ENCODE data around the gene GLUD1. TPM values are rescaled to one million over a fixed set of nuclear protein-coding genes. Genes with fewer than 3 reads are reported as not detected.
"Not testable (repeated sequence)": the region's sequence is repeated elsewhere in the genome, so short reads cannot be mapped to it uniquely, and the experiment has no call there.

The GLUD1 gene
- total RNA-seq, 2 donors from 2014 or later = 107 TPM

DNA sequence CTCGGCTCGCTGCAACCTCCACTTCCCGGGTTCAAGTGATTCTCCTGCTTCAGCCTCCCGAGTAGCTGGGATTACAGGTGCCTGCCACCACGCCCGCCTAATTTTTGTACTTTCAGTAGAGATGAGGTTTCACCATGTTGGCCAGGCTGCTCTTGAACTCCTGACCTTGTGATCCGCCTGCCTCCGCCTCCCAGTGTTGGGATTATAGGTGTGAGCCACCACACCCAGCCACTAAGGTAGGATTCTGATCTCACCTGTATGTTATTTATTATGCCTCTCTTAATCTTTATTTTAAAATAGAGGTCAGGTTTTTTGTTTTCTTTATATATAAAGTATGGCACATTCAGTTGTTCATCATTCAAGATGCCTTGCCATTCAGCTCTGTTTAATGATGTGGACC is 10.1 kb upstream of the GLUD1 start:
- H3K36me3 Mint-ChIP-seq (ENCODE audit: low read depth); H3K27me3 Mint-ChIP-seq; DNase-seq; ATAC-seq; H3K4me3 Mint-ChIP-seq; H3K9me3 ChIP-seq (ENCODE audit: control insufficient read depth, low read length, poor library complexity, severe bottlenecking): not testable (repeated sequence)
- peak overlapping the region; percentile 16 for H3K27ac Mint-ChIP-seq
- H3K4me1 Mint-ChIP-seq = peaks cover 24% of the 10 kb centered on the region

DNA sequence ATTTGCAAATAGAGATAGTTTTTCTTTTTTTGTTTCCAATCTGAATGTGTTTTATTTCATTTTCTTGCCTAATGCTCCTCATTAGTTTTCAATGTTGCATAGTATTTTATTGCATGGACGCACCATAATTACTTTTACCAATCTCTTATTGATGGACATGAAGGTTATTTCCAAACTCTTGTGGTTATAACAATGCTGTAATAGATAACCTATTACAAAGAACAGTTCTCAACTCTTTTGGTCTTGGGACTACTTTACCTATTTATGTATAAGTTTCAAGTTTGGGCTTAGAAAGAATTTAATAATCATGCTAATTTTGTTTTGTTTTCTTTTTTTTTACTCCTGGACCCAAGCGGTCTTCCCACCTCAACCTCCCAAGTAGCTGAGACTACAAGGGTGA is 7.4 kb upstream of the GLUD1 start:
- no peak for ATAC-seq

DNA sequence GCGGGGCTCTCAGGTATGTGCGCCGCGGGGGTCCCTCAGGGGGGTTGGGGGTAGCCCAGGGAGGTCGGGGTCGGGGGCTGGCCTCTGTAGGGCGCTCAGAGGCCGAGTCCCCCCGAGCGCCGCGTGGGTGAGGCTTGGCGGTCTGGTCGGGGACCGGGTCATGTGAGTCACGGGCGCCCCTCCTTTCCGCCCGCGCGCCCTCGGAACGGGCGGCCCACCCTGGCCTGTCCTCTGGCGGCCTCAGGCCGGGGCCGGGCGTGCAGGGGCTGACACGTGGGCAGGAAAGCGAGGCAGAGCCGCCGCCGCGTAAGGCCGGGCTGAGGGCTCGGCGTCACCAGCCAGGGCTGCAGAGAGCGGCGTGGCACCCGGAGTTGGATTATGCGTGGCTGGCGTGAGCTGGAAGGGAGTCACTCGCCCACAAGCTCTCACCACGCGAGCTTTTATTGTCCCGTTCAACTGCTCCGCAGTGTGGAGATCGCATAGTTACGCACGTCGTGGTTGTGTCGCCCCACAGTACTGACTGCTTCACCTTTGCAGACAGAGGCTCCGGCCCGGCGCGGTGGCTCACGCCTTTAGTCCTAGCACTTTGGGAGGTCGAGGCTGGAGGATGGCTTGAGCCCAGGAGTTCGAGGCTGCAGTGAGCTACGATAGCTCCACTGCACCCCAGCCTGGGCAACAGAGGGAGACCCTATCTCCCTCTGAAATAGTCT is 748 bp upstream of the GLUD1 start:
- DNase-seq (peak; percentile 66 to 71 (median 70)), ATAC-seq (peak; percentile 68)
- H3K9me3 ChIP-seq (ENCODE audit: control insufficient read depth, low read length, poor library complexity, severe bottlenecking) = no peaks in the 10 kb centered on the region
- H3K36me3 Mint-ChIP-seq (ENCODE audit: low read depth) = no peaks in the 10 kb centered on the region
- H3K4me1 Mint-ChIP-seq = peaks cover 29% of the 10 kb centered on the region
- no peaks in the 10 kb centered on the region for H3K27me3 Mint-ChIP-seq
- peak overlapping the region; percentile 82 for H3K4me3 Mint-ChIP-seq
- H3K27ac Mint-ChIP-seq = peak overlapping the region; percentile 59

More for the DNA sequence above, 7.4 kb upstream of the GLUD1 start:
- peaks cover 4% of the 10 kb centered on the region for H3K36me3 Mint-ChIP-seq (ENCODE audit: low read depth)
- DNase-seq = no peak
- no peaks in the 10 kb centered on the region for H3K9me3 ChIP-seq (ENCODE audit: control insufficient read depth, low read length, poor library complexity, severe bottlenecking)
- H3K27ac Mint-ChIP-seq = no peak overlapping the region
- H3K27me3 Mint-ChIP-seq = no peaks in the 10 kb centered on the region
- H3K4me1 Mint-ChIP-seq = peaks cover 14% of the 10 kb centered on the region
- H3K4me3 Mint-ChIP-seq = no peak overlapping the region

DNA sequence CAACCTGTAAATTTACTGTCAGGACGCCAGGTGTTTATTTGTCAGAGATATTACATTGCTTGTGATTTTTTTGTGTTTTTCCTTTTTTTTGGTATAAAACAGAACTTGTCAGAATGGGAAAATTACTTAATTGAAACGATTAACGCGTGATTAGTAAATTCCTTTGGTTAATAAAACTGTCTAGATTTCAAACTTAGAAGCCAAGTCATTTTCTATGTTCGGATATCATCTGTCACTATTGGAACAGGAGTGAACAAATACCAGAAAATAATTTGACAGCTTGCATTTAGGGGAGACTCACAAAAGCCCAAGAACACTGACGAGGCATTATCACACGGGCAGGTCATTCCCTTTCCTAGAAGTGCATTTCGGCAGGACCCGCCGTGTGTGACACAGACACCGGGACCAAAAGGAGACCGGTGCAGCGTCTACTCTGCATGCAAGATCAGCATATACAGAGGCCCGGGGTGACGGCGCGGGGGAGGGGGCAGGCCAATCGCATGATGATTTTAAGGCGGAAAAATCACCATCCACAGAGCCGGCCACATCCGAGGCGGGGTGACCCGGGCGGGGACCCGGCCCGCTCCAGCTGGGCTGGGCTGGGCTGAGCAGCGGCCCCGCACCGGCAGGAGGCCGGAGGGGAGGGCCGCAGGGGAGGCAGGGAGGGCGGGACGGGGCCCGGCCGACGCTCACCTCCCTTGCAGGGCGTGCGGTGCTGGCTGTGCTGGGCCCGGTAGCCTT is 841 bp downstream of the GLUD1 start:
- DNase-seq (peak; percentile 46 to 50 (median 49)), ATAC-seq (peak; percentile 10)
- H3K4me1 Mint-ChIP-seq = peaks cover 38% of the 10 kb centered on the region
- peak overlapping the region; percentile 95 for H3K4me3 Mint-ChIP-seq
- no peaks in the 10 kb centered on the region for H3K27me3 Mint-ChIP-seq
- H3K27ac Mint-ChIP-seq = peak overlapping the region; percentile 96
- H3K36me3 Mint-ChIP-seq (ENCODE audit: low read depth) = no peaks in the 10 kb centered on the region
- no peaks in the 10 kb centered on the region for H3K9me3 ChIP-seq (ENCODE audit: control insufficient read depth, low read length, poor library complexity, severe bottlenecking)

DNA sequence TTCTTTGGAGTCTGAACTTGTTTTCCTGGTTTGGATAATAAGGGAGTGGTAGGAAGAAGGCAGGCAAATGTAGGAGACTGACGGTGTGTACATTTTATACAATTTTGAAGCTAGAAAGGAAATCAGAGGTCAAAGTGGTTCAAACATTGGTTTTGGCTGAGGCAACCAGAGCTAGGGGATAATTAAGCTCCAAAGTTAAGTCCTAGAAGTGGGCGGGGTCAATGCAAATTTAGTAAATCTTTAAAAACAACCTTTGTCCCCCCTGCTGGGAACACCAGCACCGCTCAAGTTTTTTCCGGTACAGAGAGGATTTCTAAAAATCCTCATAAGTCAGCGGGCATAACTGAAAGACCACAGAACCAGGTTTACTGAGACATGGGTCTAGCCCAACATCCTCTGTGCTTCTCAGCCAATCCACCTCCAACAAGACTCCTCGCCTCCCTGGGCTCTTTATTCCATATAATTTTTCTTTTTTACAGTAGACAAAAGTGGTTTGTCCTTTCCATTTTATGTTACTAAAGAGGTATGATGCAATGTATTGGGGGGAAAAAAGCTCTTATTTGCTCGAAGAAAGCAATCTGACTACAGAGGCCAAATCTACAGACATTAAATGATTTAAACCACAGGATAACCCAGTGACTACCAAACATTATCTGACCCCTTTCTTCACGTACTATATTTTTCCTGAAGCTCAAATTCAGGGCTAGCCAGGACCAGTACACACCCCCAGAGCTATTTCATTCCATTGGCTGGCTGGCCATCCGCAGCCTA is 1.6 kb downstream of the GLUD1 start:
- Mint-ChIP-seq H3K27me3 (no peaks in the 10 kb centered on the region), H3K27ac (peak overlapping the region; percentile 96), H3K4me1 (peaks cover 41% of the 10 kb centered on the region), H3K36me3 (ENCODE audit: low read depth) (no peaks in the 10 kb centered on the region), H3K4me3 (peak overlapping the region; percentile 95)
- H3K9me3 ChIP-seq (ENCODE audit: control insufficient read depth, low read length, poor library complexity, severe bottlenecking) = no peaks in the 10 kb centered on the region
- ATAC-seq (peak; percentile 1), DNase-seq (peak in 1 of 3 donors; percentile 16)

DNA sequence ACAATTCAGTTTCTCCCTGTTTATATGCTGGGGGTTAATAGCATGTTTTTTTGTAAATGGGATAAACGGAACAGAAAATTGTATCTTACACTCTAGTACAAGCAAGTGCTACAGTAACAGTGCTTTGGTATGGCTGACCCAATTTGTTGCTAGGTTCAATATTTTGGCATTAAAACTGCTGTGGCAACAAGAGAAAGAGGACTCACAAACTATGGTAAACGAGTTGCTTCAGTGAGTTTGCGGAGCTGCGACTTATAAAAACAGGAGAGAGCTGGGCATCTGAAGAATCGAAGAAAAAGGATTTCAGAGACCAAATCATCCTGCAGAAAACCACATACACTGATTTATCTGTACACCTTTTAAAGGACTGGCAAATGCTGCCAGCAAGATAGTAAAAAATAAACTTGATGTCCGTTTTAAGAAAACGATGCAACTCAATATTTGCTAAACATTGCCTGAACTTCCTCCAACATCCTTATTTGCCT is 2.2 kb downstream of the GLUD1 start:
- peak; percentile 10 for ATAC-seq
- H3K36me3 Mint-ChIP-seq (ENCODE audit: low read depth) = no peaks in the 10 kb centered on the region
- H3K27me3 Mint-ChIP-seq = no peaks in the 10 kb centered on the region
- peak overlapping the region; percentile 96 for H3K27ac Mint-ChIP-seq
- DNase-seq = no peak
- H3K9me3 ChIP-seq (ENCODE audit: control insufficient read depth, low read length, poor library complexity, severe bottlenecking) = no peaks in the 10 kb centered on the region
- H3K4me3 Mint-ChIP-seq = peak overlapping the region; percentile 95
- H3K4me1 Mint-ChIP-seq = peaks cover 43% of the 10 kb centered on the region

DNA sequence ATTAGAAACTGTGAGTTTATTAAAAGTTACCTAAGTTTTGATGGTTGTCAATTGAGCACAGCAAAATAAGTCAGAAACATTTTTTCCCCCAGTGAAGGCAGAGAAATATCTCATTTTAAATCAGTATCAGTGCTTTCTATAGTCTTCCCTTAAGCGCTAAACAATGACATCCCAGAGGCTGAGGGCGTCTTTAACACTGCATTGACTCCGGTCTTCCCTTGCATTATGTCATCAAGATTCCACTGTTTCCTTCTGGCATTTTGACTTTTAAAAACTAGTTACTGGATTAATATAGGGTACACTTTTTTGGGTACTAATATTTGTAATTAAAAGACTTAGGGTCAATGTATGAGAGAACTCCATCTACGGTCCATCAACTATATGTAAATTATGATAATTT is 3.9 kb downstream of the GLUD1 start:
- Mint-ChIP-seq H3K4me3 (no peak overlapping the region), H3K27me3 (no peaks in the 10 kb centered on the region), H3K4me1 (peaks cover 55% of the 10 kb centered on the region), H3K36me3 (ENCODE audit: low read depth) (no peaks in the 10 kb centered on the region), H3K27ac (peak overlapping the region; percentile 96)
- no peak for ATAC-seq
- no peak for DNase-seq
- H3K9me3 ChIP-seq (ENCODE audit: control insufficient read depth, low read length, poor library complexity, severe bottlenecking) = no peaks in the 10 kb centered on the region

DNA sequence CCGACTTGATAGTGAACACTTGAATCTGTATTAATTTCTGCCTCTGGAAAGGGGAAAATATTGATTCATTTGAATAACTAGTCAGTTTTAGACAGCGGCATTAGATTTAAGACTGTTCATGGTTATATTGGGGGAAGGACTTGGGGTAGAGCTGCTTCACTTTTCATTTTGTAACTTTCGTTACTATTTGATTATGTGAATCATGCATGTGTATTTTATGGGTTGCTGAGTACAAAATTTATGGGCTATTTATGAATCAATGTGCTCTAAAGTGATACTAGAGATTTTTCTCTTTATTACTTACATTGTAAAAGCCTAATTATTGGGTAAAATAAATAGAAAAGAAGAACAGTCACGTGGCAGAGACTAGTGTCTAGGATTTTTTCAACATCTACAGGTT is 4.9 kb downstream of the GLUD1 start:
- Mint-ChIP-seq H3K36me3 (ENCODE audit: low read depth) (no peaks in the 10 kb centered on the region), H3K27me3 (no peaks in the 10 kb centered on the region)

DNA sequence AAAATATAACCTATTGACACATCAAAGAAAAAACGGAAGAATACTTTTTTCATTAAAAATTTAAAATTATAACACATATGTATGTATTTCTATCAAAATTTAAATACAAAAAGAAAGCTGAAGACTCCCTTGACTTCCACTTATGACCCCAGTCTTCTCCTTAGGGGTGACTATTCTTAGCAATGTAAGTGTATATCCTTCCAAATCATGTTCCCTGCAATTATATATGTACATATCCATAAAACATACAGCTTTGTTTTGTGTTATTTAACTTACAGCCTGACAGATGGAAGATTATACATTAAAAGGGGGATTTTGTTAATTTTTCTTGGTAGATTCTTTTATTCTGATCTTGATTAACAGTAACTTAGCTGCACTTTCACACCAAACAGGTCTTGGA is 9.1 kb downstream of the GLUD1 start:
- ATAC-seq = no peak
- H3K4me1 Mint-ChIP-seq = peaks cover 53% of the 10 kb centered on the region
- peak overlapping the region; percentile 96 for H3K27ac Mint-ChIP-seq
- no peak for DNase-seq
- H3K4me3 Mint-ChIP-seq = no peak overlapping the region
- H3K27me3 Mint-ChIP-seq = no peaks in the 10 kb centered on the region
- no peaks in the 10 kb centered on the region for H3K36me3 Mint-ChIP-seq (ENCODE audit: low read depth)
- H3K9me3 ChIP-seq (ENCODE audit: control insufficient read depth, low read length, poor library complexity, severe bottlenecking) = no peaks in the 10 kb centered on the region

More for the DNA sequence above, 4.9 kb downstream of the GLUD1 start:
- H3K27ac Mint-ChIP-seq = peak overlapping the region; percentile 96
- DNase-seq (no peak), ATAC-seq (no peak)
- H3K4me3 Mint-ChIP-seq = no peak overlapping the region
- H3K4me1 Mint-ChIP-seq = peaks cover 61% of the 10 kb centered on the region
- H3K9me3 ChIP-seq (ENCODE audit: control insufficient read depth, low read length, poor library complexity, severe bottlenecking) = no peaks in the 10 kb centered on the region

DNA sequence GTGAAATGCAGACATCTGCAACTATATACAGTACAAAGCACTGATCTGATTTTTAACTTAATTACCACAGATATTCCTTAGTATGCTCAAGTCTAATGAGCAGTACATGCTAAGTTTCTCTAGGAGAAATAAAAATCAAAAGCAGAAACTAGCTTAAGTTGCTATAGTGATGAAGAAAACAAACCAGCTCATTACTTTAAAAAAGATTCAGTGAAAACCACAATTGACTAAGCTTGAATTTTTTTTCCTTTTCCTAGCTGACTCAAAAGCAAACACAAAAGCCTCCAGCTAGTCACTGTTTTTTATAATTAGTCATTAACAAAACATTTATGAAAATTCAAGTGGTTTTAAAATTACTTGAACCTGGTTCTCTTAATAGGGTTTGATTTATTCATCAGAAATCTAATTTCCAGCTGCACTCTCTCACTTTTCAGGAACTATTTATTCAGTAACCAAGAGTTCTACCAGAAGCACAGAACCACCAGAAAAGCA is 10.3 kb downstream of the GLUD1 start:
- DNase-seq; H3K36me3 Mint-ChIP-seq (ENCODE audit: low read depth); H3K27me3 Mint-ChIP-seq; H3K9me3 ChIP-seq (ENCODE audit: control insufficient read depth, low read length, poor library complexity, severe bottlenecking): not testable (repeated sequence)
- ATAC-seq = peak; percentile 70
- H3K4me1 Mint-ChIP-seq = peaks cover 48% of the 10 kb centered on the region
- H3K27ac Mint-ChIP-seq = peak overlapping the region; percentile 96
- H3K4me3 Mint-ChIP-seq = peak overlapping the region; percentile 77

DNA sequence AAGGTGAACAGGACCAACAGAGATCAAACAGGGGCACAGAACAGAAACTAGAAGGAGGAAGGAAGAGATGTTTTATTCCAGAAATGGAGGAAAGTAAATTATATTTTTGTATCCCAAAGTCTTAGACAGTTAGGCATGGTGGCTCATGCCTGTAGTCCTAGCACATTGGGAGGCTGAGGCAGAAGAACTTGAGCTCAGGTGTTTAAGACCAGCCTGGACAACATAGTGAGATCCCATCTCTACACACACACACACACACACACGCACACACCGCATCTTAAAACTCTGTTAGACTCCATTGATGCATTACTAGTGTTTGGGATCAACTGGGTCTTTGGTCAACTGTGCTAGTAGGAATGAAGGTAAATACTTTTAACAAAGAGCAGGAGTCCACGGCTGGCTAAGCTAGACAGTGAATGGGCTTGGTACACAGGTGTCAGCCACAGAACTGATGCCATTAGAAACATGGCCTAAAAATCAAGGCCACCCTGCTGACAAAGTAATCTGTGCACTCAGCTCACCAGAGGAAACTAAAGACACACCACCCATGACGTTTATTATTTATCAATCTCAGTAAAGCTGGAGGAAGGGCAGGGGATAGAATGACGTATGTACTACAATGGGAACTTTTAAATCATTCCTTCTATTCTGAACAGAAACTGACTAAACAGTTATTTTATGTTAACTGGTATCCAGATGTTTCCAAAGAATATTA is 10.9 kb downstream of the GLUD1 start:
- ATAC-seq (peak; percentile 91), DNase-seq (peak in 2 of 3 donors; percentile 11 to 24)
- not testable (repeated sequence) for H3K9me3 ChIP-seq (ENCODE audit: control insufficient read depth, low read length, poor library complexity, severe bottlenecking); H3K27me3 Mint-ChIP-seq; H3K36me3 Mint-ChIP-seq (ENCODE audit: low read depth)
- Mint-ChIP-seq H3K4me3 (peak overlapping the region; percentile 77), H3K27ac (peak overlapping the region; percentile 96), H3K4me1 (peaks cover 45% of the 10 kb centered on the region)

DNA sequence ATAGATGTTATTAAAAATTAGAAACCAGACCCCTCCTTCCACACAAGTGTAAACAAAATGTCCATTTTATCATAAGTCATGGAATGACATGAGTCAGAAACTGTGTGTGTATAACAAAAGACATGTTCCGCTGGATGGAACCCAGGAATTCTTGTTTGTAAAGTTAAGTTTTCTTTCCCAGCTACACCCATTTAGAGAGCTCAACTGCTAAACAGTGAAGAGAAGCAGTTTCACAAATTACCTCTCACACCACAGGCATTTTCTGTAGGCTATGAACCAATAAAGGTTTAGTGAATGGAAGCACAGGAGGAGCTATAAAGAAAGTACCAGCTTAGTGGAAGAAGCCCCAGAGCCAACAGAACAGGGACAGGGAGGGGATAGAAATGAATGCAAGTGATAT is 12.4 kb downstream of the GLUD1 start:
- H3K36me3 Mint-ChIP-seq (ENCODE audit: low read depth); H3K27me3 Mint-ChIP-seq; ATAC-seq; DNase-seq; H3K9me3 ChIP-seq (ENCODE audit: control insufficient read depth, low read length, poor library complexity, severe bottlenecking); H3K4me3 Mint-ChIP-seq: not testable (repeated sequence)
- H3K4me1 Mint-ChIP-seq = peaks cover 41% of the 10 kb centered on the region
- peak overlapping the region; percentile 96 for H3K27ac Mint-ChIP-seq
